HG03196 (cell line): ENCODE results near the gene ZNF726.
"Not testable (repeated sequence)": the region's sequence is repeated elsewhere in the genome, so short reads cannot be mapped to it uniquely, and the experiment has no call there.

Experiments
- ATAC-seq: cut with Tn5 transposase; IDR thresholded peaks from one replicate; pipeline ENCODE4 v1.9.1; 2021; ENCODE audit not compliant: unreplicated experiment

The ZNF726 gene

GRCh38 chr19:23914402-23915286 lies at the start of gene ZNF726:
Gene ZNF726 (plus strand): TSS chr19:23914886. CDS start chr19:23914995, 109 bp downstream.
- ATAC-seq, result peak; percentile 94

- no peak for ATAC-seq
These were observed 46.8 kb upstream of the ZNF726 start for GRCh38 chr19:23867895-23868294.

GRCh38 chr19:23868630-23869029 lies 46.1 kb upstream of the ZNF726 start:
- no peak for ATAC-seq

GRCh38 chr19:23872282-23872919 lies 42.3 kb upstream of the ZNF726 start:
- ATAC-seq, result no peak

- ATAC-seq, result no peak
These were observed 38.4 kb upstream of the ZNF726 start for GRCh38 chr19:23876261-23876660.

- ATAC-seq, result not testable (repeated sequence)
These were observed 37.9 kb upstream of the ZNF726 start for GRCh38 chr19:23876756-23877155.

GRCh38 chr19:23882493-23882892 lies 32.2 kb upstream of the ZNF726 start:
- no peak for ATAC-seq

GRCh38 chr19:23884363-23884762 lies 30.3 kb upstream of the ZNF726 start:
- no peak for ATAC-seq

- no peak for ATAC-seq
These were observed 27.0 kb upstream of the ZNF726 start for GRCh38 chr19:23887642-23888041.

GRCh38 chr19:23896096-23896495 lies 18.6 kb upstream of the ZNF726 start:
- ATAC-seq, result not testable (repeated sequence)

GRCh38 chr19:23896912-23897311 lies 17.8 kb upstream of the ZNF726 start:
- ATAC-seq, result no peak

- no peak for ATAC-seq
These were observed 13.3 kb upstream of the ZNF726 start for GRCh38 chr19:23901360-23901759.

GRCh38 chr19:23904406-23904805 lies 10.3 kb upstream of the ZNF726 start:
- no peak for ATAC-seq

- ATAC-seq, result no peak
These were observed 8.9 kb upstream of the ZNF726 start for GRCh38 chr19:23905771-23906170.

GRCh38 chr19:23906835-23907234 lies 7.9 kb upstream of the ZNF726 start:
- no peak for ATAC-seq

GRCh38 chr19:23908165-23908564 lies 6.5 kb upstream of the ZNF726 start:
- ATAC-seq, result no peak

GRCh38 chr19:23909222-23909621 lies 5.5 kb upstream of the ZNF726 start:
- no peak for ATAC-seq

GRCh38 chr19:23913931-23914330 lies 755 bp upstream of the ZNF726 start:
- no peak for ATAC-seq

- ATAC-seq, result no peak
These were observed 2.3 kb downstream of the ZNF726 start for GRCh38 chr19:23916991-23917390.

GRCh38 chr19:23917856-23918255 lies 3.2 kb downstream of the ZNF726 start:
- ATAC-seq, result no peak

GRCh38 chr19:23925285-23925684 lies 10.6 kb downstream of the ZNF726 start:
- ATAC-seq, result no peak

GRCh38 chr19:23932878-23933277 lies 18.2 kb downstream of the ZNF726 start:
- ATAC-seq, result no peak
